Measurements from ENCODE around the gene CCDC158. TPM values are rescaled to one million over a fixed set of nuclear protein-coding genes. Genes with fewer than 3 reads are reported as not detected.

CCDC158 gene
- total and polyA plus RNA-seq, 2 experiments from 2014 or later, result 0.21 to 0.27 TPM

- peaks cover 9% of the 10 kb centered on the region for H3K27me3 Mint-ChIP-seq (ENCODE audit: insufficient read depth, low read depth, poor library complexity)
- peaks cover 4% of the 10 kb centered on the region; the same call in 1 of the 3 replicates for H3K36me3 Mint-ChIP-seq (ENCODE audit: low read depth)
- 0 out of 2 replicates have a peak, but pooled peaks cover 4% of the 10 kb centered on the region for H4K20me1 ChIP-seq (replicated peaks; ENCODE audit: insufficient read depth)
- no peak overlapping the region for H3K27ac ChIP-seq (ENCODE audit: low read depth)
- no peaks in the 10 kb centered on the region; the same call in 2 of the 3 replicates for H3K4me1 Mint-ChIP-seq
- H3K4me3 ChIP-seq, result no peak overlapping the region
- no peak overlapping the region for H3K4me3 Mint-ChIP-seq
- DNase-seq (ENCODE audit: low spot score) (no peak), ATAC-seq (no peak)
- no peak for TF ChIP-seq ZNF331 (CRISPR knock-in tag; IDR thresholded peaks at IDR 0.05; ENCODE audit: low read depth)
- TF ChIP-seq NANOG (IDR thresholded peaks at IDR 0.05; ENCODE audit: borderline replicate concordance), result no peak
- no peak for TF ChIP-seq STAT1 (IDR thresholded peaks at IDR 0.05; ENCODE audit: unreplicated experiment)
- no peak for TF ChIP-seq ZNF462 (CRISPR knock-in tag; IDR thresholded peaks at IDR 0.05)
- TF ChIP-seq ETS1 (IDR thresholded peaks at IDR 0.05), result no peak
- TF ChIP-seq CREB1 (CRISPR knock-in tag; IDR thresholded peaks at IDR 0.05; ENCODE audit: low read depth), result no peak
- no peak for TF ChIP-seq EZH2 (IDR thresholded peaks at IDR 0.05; ENCODE audit: low read depth, unreplicated experiment)
- TF ChIP-seq ZNF114 (CRISPR knock-in tag; IDR thresholded peaks at IDR 0.05), result no peak
- no peak for TF ChIP-seq POLR2AphosphoS5 (IDR thresholded peaks at IDR 0.05; ENCODE audit: low read depth)
- H3K27ac Mint-ChIP-seq, result no peak overlapping the region
- peaks cover 7% of the 10 kb centered on the region; the same call in 1 of the 2 replicates for H3K4me1 ChIP-seq (ENCODE audit: insufficient read depth)
- H3F3A ChIP-seq (replicated peaks; ENCODE audit: low read depth), result no peaks in the 10 kb centered on the region
- H3K36me3 ChIP-seq (ENCODE audit: insufficient read depth), result no peaks in the 10 kb centered on the region; the same call in 1 of the 2 replicates
- no peak overlapping the region for H2AFZ ChIP-seq
- H3K4me2 ChIP-seq, result no peak overlapping the region
- H3K9me3 Mint-ChIP-seq, result peaks cover 12% of the 10 kb centered on the region; the same call in 1 of the 3 replicates
- H3K9me2 ChIP-seq (ENCODE audit: insufficient read depth), result no peaks in the 10 kb centered on the region
- no peaks in the 10 kb centered on the region for H3K79me2 ChIP-seq (replicated peaks; ENCODE audit: insufficient read depth)
- peaks cover 10% of the 10 kb centered on the region; the same call in 1 of the 2 replicates for H3K27me3 ChIP-seq (ENCODE audit: insufficient read depth)
Measured at GRCh38 chr4:76312457-76312856, 108.5 kb downstream of the CCDC158 start.
